OCI-LY1 (cell line): ENCODE measurements around the gene HIBADH.

Experiments
- EZH2 ChIP-seq: fragments of 200-600 bp; sonication (generic), shearing (Covaris generic); IDR thresholded peaks from 2 replicates; pipeline ENCODE4 v1.8.0; 2017; ENCODE audit warnings: borderline replicate concordance, mixed run types, mild to moderate bottlenecking, antibody characterized with exemption, low read length, moderate library complexity, mixed read lengths
- TF ChIP-seq, protein P1 (sequence below): fragments of 200-600 bp; sonication (generic), shearing (Covaris generic); IDR thresholded peaks from 2 replicates; pipeline ENCODE4 v1.5.1; 2017; ENCODE audit warnings: mild to moderate bottlenecking, antibody characterized with exemption, low read length, moderate library complexity, mixed read lengths

DNA sequence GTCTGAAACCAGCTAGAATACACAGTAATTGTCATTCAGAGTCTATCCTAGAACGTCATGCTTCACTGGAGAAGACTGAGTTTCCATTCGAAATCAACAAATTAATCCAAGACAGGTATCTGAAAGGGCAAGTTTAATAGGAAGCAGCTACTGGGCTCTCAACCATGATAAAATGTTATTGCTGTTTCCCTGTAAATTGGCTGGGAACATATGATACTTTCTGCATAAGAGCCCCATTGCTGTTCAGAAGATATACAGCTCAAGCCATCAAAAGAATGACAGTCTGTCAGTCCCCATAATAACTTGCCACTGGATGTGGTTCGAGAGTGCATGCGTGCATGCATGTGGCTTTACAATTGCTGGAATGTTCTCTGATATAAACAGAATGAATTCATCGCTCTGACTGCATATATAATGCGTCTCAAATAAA, 129.0 kb downstream of the HIBADH start:
- TF ChIP-seq, protein P1, sequence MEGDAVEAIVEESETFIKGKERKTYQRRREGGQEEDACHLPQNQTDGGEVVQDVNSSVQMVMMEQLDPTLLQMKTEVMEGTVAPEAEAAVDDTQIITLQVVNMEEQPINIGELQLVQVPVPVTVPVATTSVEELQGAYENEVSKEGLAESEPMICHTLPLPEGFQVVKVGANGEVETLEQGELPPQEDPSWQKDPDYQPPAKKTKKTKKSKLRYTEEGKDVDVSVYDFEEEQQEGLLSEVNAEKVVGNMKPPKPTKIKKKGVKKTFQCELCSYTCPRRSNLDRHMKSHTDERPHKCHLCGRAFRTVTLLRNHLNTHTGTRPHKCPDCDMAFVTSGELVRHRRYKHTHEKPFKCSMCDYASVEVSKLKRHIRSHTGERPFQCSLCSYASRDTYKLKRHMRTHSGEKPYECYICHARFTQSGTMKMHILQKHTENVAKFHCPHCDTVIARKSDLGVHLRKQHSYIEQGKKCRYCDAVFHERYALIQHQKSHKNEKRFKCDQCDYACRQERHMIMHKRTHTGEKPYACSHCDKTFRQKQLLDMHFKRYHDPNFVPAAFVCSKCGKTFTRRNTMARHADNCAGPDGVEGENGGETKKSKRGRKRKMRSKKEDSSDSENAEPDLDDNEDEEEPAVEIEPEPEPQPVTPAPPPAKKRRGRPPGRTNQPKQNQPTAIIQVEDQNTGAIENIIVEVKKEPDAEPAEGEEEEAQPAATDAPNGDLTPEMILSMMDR = no peak
- no peak for TF ChIP-seq EZH2
